ENCODE measurements around the gene LAMB3.

DNA sequence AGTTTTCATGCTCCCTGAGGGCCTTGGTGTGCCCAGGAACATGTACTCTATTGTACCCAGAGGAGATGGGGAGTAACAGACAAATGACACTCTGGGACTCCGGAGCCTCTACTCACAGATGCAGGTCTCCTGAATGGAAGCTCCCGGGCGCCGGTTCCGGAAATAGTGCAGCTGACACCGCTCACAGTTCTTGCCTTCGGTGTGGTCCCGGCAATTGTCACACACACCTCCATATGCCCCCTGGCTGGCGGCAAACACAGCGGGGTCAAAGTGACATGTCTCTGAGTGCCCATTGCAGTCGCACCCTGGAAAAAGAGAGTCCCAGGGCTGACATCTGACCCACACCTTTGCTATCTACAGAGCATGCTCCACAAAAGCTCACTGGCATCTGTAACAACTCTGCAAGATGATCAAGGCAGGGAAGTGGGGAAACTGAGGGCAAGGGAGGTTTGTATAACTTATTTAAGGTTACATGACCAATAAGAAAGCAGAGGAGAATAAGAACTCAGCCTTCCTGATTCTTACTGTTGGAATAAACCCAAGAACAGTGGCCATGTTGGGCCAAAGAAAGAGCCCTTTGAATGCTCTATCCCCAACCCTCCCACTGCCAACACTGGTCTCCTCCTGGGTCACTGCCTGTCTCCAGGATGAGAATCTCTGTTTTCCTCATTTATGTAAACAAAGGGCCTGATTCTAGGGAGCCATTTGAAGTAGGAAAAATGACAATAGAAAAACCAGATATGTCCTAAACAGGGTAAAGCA lies 22.4 kb downstream of the LAMB3 start:
- TF ChIP-seq POLR2A (IDR thresholded peaks at IDR 0.05) = no peak
- TF ChIP-seq, protein P1, sequence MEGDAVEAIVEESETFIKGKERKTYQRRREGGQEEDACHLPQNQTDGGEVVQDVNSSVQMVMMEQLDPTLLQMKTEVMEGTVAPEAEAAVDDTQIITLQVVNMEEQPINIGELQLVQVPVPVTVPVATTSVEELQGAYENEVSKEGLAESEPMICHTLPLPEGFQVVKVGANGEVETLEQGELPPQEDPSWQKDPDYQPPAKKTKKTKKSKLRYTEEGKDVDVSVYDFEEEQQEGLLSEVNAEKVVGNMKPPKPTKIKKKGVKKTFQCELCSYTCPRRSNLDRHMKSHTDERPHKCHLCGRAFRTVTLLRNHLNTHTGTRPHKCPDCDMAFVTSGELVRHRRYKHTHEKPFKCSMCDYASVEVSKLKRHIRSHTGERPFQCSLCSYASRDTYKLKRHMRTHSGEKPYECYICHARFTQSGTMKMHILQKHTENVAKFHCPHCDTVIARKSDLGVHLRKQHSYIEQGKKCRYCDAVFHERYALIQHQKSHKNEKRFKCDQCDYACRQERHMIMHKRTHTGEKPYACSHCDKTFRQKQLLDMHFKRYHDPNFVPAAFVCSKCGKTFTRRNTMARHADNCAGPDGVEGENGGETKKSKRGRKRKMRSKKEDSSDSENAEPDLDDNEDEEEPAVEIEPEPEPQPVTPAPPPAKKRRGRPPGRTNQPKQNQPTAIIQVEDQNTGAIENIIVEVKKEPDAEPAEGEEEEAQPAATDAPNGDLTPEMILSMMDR (IDR thresholded peaks at IDR 0.05) = no peak
